NCI-H2227 (cell line): Measurements from ENCODE around the gene KDM7A.
A peak's percentile ranks its signal among the peaks of the same experiment; 100 is the strongest.

Experiments
- DNase-seq: peaks from one replicate; lab custom pipeline; 2025; ENCODE audit not compliant: unreplicated experiment; lab: John Stamatoyannopoulos, UW

The KDM7A gene, protein sequence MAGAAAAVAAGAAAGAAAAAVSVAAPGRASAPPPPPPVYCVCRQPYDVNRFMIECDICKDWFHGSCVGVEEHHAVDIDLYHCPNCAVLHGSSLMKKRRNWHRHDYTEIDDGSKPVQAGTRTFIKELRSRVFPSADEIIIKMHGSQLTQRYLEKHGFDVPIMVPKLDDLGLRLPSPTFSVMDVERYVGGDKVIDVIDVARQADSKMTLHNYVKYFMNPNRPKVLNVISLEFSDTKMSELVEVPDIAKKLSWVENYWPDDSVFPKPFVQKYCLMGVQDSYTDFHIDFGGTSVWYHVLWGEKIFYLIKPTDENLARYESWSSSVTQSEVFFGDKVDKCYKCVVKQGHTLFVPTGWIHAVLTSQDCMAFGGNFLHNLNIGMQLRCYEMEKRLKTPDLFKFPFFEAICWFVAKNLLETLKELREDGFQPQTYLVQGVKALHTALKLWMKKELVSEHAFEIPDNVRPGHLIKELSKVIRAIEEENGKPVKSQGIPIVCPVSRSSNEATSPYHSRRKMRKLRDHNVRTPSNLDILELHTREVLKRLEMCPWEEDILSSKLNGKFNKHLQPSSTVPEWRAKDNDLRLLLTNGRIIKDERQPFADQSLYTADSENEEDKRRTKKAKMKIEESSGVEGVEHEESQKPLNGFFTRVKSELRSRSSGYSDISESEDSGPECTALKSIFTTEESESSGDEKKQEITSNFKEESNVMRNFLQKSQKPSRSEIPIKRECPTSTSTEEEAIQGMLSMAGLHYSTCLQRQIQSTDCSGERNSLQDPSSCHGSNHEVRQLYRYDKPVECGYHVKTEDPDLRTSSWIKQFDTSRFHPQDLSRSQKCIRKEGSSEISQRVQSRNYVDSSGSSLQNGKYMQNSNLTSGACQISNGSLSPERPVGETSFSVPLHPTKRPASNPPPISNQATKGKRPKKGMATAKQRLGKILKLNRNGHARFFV

GRCh38 chr7:140176811-140177702 is at the start of gene KDM7A:
Gene KDM7A (minus strand): TSS chr7:140176983. CDS start chr7:140176937, 46 bp downstream.
- peak; percentile 97 for DNase-seq

DNA sequence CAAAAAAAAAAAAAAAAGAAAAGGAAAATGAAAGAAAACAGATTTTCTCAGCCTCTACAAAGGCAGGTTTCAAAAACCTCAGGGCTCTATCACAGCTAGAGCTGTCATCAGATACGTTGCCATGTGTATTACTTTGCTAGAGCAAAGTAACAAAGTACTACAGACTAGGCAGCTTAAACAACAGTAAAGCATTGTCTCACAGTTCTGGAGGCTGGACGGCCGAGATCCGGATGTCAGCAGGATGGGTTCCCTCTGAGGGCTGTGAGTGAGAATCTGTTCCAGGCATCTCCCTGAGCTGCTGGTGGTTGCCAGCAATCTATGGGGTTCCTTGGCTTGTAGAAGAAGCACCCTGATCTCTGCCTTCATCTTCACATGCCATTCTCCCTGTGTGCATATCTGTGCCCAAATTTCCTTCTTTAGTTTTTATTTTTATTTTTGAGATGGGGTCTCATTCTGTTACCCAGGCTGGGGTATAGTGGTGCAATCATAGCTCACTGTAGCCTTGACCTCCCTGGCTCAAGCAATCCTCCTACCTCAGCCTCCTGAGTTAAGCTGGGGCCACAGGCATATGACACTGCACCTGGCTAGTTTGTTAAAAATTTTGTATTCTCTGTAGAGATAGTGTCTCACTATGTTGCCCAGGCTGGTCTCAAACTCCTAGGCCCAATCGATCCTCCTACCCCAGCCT is 48.9 kb upstream of the KDM7A start:
- no peak for DNase-seq

DNA sequence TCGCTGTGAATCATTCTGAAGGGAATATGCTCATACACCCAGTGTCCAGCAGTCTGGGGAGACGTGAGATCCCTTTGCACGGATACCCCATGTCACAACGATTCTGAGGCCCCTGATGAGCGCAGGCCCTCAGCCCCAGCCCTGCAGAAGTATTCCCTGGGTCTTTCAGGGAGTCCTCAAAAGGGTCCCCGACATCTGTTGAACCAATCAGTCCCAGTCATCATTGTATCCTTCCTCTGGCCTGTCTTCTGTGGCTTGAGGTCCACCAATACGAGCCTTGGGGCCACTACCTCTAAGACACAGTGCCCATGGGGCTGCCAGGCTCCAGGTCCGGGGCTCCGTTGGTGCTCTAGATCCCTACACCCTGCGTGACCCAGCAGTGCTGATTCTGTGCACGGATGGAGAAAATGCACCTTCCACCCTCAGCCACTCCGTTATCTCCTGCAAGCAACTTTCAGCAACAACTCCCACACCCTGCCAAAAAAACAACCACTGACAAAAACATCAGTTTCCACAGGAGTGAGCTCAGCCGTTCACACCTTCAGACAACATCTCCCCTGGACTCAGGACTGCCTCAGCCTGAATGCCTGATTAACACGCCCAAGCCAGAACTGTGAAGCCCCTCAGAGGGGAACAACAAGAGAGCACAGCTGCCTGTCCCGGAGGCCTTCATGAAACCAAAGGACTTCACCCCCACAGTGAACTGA is 46.9 kb upstream of the KDM7A start:
- no peak for DNase-seq

DNA sequence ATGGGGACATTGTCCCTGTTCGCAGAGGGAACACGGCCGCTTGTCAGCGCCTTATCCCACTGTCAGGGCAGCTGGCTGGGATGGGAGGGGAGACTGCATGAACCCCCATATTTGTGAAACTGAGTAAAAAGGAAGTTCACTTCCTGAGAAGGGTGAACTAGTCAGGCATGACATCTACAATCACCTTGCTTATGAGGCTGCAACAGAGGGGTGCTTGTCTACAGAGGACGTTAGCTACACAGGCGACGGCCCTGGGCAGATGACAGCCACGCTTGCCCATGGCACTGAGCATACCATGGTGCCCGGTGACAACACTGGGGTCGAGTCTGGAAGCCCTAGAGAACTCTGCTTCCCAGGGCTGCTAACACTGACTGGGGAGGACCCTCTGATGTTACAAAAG is 46.0 kb upstream of the KDM7A start:
- DNase-seq, result no peak

GRCh38 chr7:140219672-140220524 is 43.1 kb upstream of the KDM7A start:
- no peak for DNase-seq

DNA sequence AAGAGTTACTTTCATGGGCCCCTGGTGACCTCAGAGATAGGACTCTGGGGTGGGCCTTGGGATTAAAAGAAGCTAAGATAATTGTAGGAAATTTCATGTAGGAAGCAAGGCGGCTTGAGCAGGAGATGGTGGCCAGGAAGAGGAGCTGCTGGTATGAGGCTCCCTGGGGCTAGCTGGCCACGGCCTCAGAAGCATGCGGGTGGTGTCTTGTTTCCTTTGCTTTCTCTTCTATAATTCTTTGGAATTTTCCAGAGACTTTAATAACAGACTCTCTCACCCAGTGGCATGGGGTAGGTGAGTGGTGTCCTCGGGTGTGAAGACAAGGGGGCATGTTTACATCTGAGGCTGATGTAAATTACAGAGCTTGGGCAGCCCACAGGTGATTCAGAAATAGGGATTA is 41.9 kb upstream of the KDM7A start:
- no peak for DNase-seq

DNA sequence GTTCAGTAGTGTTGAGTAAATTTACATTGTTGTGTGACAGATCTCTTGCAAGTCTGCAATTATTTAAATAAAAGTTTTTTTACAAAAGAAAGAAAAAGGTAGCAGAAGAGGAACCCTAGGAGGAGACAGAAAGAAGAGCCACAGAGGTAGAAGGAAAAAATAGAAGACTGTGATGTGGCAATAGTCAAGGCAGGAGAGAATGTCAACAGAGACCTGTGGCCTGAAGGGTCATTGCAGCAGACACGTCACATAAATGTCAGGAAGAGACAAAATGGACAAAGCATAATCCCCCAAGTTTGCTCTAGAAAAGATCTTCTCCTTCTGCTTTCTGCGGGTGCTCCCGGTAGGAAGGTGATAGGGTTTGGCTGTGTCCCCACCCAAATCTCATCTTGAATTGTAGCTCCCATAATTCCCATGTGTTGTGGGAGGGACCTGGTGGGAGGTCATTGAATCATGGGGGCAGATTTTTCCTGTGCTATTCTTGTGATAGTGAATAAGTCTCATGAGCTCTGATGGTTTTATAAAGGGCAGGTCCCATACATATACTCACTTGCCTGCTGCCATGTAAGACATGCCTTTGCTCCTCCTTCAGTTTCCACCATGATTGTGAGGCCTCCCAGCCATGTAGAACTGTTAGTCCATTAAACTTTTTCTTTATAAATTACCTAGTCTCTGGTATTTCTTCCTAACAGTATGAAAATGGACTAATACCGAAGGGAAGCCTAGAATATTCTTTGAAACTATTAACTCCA is 41.1 kb upstream of the KDM7A start:
- no peak for DNase-seq

DNA sequence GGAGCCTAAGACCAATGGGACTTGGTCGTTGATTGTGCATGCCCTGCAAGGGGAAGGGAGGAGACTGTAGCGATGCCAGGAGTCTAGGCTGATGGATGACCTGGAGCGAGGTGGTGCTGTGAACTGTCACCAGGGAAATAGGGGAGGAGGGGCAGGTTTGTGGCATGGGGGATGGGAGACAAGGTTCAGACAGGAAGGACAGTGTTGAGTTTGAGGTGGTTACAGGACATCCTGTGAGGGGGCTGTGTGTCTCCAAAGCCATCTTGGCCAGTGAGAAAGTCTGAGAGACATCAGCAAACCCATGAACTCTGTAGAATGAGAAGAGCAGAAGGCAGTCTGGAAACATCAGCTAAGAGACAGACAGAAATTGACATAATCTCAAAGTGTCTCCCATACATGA is 38.5 kb upstream of the KDM7A start:
- no peak for DNase-seq

DNA sequence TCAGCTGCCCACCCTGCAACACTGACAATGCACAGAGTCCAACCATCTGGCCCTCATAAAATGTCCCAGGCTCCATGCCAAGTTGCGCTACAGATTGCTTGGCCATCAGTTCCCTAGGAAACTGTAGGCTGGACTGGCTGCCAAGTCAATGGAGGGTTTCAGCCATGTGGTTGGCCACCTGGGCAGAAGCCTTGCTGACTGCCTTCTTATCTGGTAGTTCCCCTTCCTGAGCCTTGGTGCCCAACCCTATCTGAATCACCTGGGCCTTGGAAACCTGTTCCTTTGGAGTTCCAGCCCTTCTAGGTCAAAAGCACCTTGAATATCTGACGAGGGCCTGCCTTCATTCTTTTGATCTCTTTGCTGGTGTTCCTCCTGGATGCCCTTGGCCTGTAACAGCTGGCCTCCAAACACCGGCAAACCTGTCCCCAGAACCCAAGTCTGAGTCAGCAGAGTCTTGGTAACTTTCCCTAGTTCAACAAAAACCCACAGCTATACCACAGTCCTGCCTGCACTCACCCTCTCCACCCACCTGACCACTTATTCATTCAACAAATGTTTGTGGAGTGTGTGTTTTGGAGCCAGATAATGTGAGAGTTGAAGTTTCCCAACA is 37.4 kb upstream of the KDM7A start:
- no peak for DNase-seq

- DNase-seq, result no peak
Measured at GRCh38 chr7:140213684-140214074, 36.9 kb upstream of the KDM7A start.

DNA sequence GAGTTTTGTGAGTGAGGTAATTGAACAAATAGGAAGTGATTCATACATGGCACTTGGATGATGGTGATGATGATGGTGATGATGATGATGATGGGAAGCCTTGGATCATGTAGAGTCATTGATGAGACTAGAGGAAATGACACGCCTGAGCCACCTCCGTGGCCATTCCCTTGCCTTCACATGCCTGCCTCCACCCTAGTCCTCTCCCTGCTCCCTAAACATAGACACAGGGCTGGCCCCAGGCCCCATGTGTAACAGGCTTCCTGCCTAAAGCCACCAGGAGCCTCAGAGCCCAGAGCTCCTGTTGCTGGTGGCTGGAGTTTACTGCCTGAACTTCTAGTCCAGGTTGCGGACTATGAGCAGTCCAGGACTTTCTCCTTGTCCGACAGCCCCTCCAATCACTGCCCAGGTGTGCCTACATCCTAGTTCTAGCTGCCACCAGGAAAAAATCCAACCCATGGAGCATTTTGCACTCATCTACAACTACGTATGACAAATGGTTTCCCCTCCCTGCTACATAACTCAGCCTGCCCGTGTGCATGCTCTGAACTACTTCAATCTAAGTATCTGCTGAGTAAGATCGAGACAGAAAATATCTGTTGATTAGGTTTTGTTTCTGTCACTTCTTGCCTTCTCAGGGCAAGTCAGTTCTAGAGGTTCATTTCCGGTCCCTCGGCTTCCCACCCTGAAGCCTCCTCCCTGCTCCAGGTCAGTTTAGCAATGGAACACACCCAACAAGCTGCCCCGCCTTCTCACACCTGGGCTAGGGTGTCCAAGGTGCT is 35.5 kb upstream of the KDM7A start:
- no peak for DNase-seq

DNA sequence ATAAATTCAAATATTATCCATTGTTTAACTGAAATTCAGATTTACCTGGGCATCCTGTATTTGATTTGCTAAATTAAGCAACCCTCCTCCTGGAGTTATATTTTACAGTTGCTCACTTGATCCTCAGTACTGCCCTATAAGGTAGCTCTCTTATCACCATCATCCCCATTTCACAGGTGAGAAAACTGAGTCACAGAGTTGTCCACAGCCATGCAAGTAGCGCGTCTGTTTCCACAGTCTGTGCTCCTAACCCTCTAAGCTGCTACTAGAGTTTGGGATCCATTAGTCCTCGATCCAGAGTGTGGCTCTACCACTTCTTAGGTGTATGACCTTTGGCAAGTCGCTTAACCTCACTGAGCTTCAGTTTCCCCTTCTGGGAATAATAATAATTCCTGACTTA is 34.9 kb upstream of the KDM7A start:
- DNase-seq, result no peak

DNA sequence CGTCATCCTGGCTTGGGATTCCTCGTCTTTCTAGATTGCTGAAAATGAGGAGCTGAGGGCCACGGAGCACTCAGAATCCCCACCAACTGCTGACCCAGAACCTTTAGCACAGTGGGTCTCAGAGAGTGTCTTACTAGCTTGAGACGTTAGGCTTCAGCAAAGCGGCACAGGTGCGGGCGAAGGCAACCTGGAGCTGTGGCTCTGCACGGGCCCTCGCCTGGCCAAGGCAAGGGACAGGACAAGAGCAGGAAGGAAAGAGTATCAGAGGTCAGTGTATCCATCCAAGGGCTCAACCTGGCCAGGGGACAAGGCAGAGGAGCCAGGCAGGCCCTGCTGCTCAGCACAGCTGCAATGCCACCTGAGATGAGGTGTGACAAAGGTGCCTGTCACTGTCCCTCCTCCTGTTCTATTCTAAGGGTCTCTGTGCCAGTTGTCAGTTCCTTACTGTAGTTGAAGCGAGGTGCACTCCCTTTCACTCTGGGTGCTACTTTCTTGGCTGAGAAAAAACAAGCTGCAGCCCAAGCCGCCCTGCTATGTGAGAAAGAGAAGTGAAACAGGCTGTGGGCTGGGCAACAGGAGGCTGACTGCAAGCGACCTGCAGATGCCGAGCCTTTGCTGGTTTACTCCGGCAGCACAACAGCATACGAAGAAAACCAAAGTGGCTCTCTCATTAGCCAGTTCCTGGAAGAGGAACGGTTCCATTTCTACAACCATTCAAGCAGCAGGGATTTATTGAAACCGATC is 33.3 kb upstream of the KDM7A start:
- no peak for DNase-seq

GRCh38 chr7:140206616-140207389 is 30.0 kb upstream of the KDM7A start:
- no peak for DNase-seq

GRCh38 chr7:140205600-140205999 is 28.8 kb upstream of the KDM7A start:
- DNase-seq, result peak; percentile 17

DNA sequence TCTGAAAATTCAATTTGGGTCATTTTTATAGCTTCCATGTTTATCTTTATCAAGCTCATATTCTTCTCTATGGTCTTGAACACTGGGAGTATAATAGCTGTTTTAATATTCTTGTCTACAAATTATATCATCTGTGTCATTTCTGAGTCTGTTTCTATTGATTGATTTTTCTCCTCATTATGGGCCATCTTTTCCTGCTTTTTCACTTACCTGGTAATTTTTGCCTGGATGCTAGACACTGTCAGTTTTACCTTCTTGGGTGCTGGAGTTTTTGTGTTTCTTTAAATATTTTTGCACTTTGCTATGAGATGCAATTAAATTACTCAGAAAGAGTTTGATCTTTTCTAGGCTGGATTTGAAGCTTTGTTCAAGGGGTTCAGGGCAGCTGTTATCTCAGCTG is 26.8 kb upstream of the KDM7A start:
- no peak for DNase-seq
